Karpas-422 (cell line): ENCODE measurements around the gene MCOLN2. TPM values are rescaled to one million over a fixed set of nuclear protein-coding genes. Genes with fewer than 3 reads are reported as not detected.

ENCODE experiments used
- DNase-seq: peaks from one replicate; pipeline ENCODE4 v3.0.0-alpha.2; 2015
- H2AFZ ChIP-seq: fragments of 200-600 bp; sonication (generic); 2 replicates; pipeline ENCODE4 v1.6.1; 2014; ENCODE audit warnings: antibody characterized with exemption, low read length, mixed read lengths
- H3K27ac ChIP-seq: fragments of 200-600 bp; sonication (generic); 2 replicates; pipeline ENCODE4 v1.5.1; 2014; ENCODE audit warnings: mild to moderate bottlenecking, low read length, moderate library complexity
- H3K27me3 ChIP-seq: fragments of 200-600 bp; sonication (generic); 2 replicates; pipeline ENCODE4 v1.6.1; 2014; ENCODE audit warnings: low read length, mixed read lengths
- H3K36me3 ChIP-seq: fragments of 200-600 bp; sonication (generic); 2 replicates; pipeline ENCODE4 v1.6.1; 2014; ENCODE audit warnings: low read length, mixed read lengths; ENCODE audit not compliant: insufficient read depth
- H3K4me1 ChIP-seq: fragments of 200-600 bp; sonication (generic); 2 replicates; pipeline ENCODE4 v1.6.1; 2014; ENCODE audit warnings: mild to moderate bottlenecking, low read length, mixed read lengths
- H3K4me2 ChIP-seq: fragments of 200-600 bp; sonication (generic); 2 replicates; pipeline ENCODE4 v1.6.1; 2014; ENCODE audit warnings: low read length, low read depth, mild to moderate bottlenecking; ENCODE audit not compliant: poor library complexity, severe bottlenecking
- H3K4me3 ChIP-seq: fragments of 200-600 bp; sonication (generic); 2 replicates; pipeline ENCODE4 v1.5.1; 2014; ENCODE audit warnings: mild to moderate bottlenecking, antibody characterized with exemption, low read length, mixed read lengths
- H3K79me2 ChIP-seq: fragments of 200-600 bp; sonication (generic); 2 replicates; pipeline ENCODE4 v1.6.1; 2014; ENCODE audit warnings: mild to moderate bottlenecking, low read length, mixed read lengths
- H3K9ac ChIP-seq: fragments of 200-600 bp; sonication (generic); 2 replicates; pipeline ENCODE4 v1.6.0; 2014; ENCODE audit warnings: low read length
- H3K9me2 ChIP-seq: fragments of 200-600 bp; sonication (generic), shearing (Covaris generic); replicated peaks from 2 replicates; pipeline ENCODE4 v1.6.0; 2014; ENCODE audit warnings: mild to moderate bottlenecking, low read length, moderate library complexity; ENCODE audit not compliant: insufficient read depth
- H3K9me3 ChIP-seq: fragments of 300-700, 200-600 bp; sonication (generic); 2 replicates; pipeline ENCODE4 v1.6.1; 2014; ENCODE audit warnings: low read length, mixed read lengths
- H4K20me1 ChIP-seq: fragments of 200-600 bp; sonication (generic); 2 replicates; pipeline ENCODE4 v1.6.1; 2014; ENCODE audit warnings: mild to moderate bottlenecking, antibody characterized with exemption, low read length, low read depth; ENCODE audit not compliant: insufficient read depth
- total RNA-seq: library from RNA; depleted of rRNA; stranded (reverse); fragments of >200 nt; shearing (Covaris generic); gene quantifications from 2 replicates; pipeline ENCODE4 v1.2.3, GENCODE V29; 2014; ENCODE audit warnings: low replicate concordance

The MCOLN2 gene
- total RNA-seq, 1 experiment from 2014 or later, result 56.1 TPM

DNA sequence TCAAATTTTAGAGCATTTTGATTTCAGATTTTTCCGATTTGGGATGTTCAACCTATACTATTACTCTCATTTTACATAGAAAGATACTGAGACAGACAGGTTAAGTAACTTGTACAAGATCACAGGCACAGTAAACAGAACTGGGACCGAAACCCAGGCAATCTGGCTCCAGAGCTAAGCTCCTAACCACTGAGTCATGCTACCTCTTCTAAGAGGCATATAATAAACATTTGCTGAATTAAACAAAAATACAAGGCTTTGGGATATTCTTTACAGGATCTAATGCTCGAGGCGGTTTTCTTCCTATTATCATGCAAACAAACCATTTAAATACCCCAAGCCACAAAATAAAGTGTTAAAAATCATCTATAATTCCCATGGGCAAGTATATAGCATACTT lies 50.3 kb downstream of the MCOLN2 start:
- Histone ChIP-seq H3K9me3 (no peaks in the 10 kb centered on the region), H3K9me2 (no peaks in the 10 kb centered on the region), H3K9ac (no peak overlapping the region), H2AFZ (0 out of 2 replicates have a peak overlapping the region, but pooled peaks have one; percentile 85), H3K79me2 (no peaks in the 10 kb centered on the region), H3K27ac (no peak overlapping the region), H3K36me3 (no peaks in the 10 kb centered on the region), H3K4me2 (no peak overlapping the region), H3K27me3 (no peaks in the 10 kb centered on the region), H3K4me1 (peaks cover 14% of the 10 kb centered on the region), H4K20me1 (no peaks in the 10 kb centered on the region), H3K4me3 (no peak overlapping the region)
- no peak for DNase-seq

- H3K27ac ChIP-seq, result peak overlapping the region; percentile 67
- peak overlapping the region; percentile 72 for H3K4me2 ChIP-seq
- H4K20me1 ChIP-seq, result no peaks in the 10 kb centered on the region
- peaks cover 14% of the 10 kb centered on the region for H3K4me1 ChIP-seq
- H3K27me3 ChIP-seq, result no peaks in the 10 kb centered on the region
- H3K9me2 ChIP-seq, result no peaks in the 10 kb centered on the region
- H3K4me3 ChIP-seq, result peak overlapping the region; percentile 49
- peak overlapping the region; percentile 74 for H2AFZ ChIP-seq
- peak overlapping the region; percentile 54 for H3K9ac ChIP-seq
- H3K9me3 ChIP-seq, result no peaks in the 10 kb centered on the region
- H3K79me2 ChIP-seq, result no peaks in the 10 kb centered on the region
- no peaks in the 10 kb centered on the region for H3K36me3 ChIP-seq
- DNase-seq, result peak; percentile 95
Measured at GRCh38 chr1:84944767-84945486, 52.0 kb downstream of the MCOLN2 start.

DNA sequence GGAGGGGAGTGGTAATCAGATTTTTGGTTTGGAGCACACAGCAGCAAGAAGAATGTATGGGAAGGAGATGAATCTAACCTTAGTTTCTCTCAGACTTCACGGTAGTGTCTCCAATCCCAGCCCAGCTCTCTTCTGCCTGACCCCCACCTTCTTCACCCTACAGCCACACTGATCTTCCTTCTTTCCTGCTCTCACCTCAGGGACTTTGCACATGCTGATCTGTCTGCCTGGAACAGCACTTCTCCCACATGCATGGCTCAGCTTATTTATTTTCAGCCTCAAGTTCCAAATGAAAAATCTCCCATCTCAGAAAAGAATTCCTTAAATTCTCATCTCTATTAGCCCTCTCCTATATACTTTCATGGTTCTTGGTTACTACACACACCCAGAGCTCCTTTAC lies 55.1 kb downstream of the MCOLN2 start:
- H3K79me2 ChIP-seq, result no peaks in the 10 kb centered on the region
- H3K4me2 ChIP-seq, result no peak overlapping the region
- H3K27me3 ChIP-seq, result no peaks in the 10 kb centered on the region
- no peaks in the 10 kb centered on the region for H3K9me3 ChIP-seq
- peaks cover 14% of the 10 kb centered on the region for H3K4me1 ChIP-seq
- no peaks in the 10 kb centered on the region for H3K9me2 ChIP-seq
- no peaks in the 10 kb centered on the region for H3K36me3 ChIP-seq
- no peaks in the 10 kb centered on the region for H4K20me1 ChIP-seq
- H3K4me3 ChIP-seq, result no peak overlapping the region
- DNase-seq, result no peak
- H3K27ac ChIP-seq, result no peak overlapping the region
- H2AFZ ChIP-seq, result no peak overlapping the region
- H3K9ac ChIP-seq, result no peak overlapping the region

- Histone ChIP-seq H3K4me2 (no peak overlapping the region), H4K20me1 (no peaks in the 10 kb centered on the region), H3K4me1 (peaks cover 5% of the 10 kb centered on the region), H3K9me2 (no peaks in the 10 kb centered on the region), H3K9ac (no peak overlapping the region), H3K27me3 (no peaks in the 10 kb centered on the region), H3K9me3 (no peaks in the 10 kb centered on the region), H3K79me2 (no peaks in the 10 kb centered on the region), H3K4me3 (no peak overlapping the region), H2AFZ (no peak overlapping the region), H3K27ac (no peak overlapping the region), H3K36me3 (no peaks in the 10 kb centered on the region)
- DNase-seq, result no peak
Measured at GRCh38 chr1:84940481-84940880, 56.4 kb downstream of the MCOLN2 start.

GRCh38 chr1:84939761-84940160 lies 57.2 kb downstream of the MCOLN2 start:
- no peak overlapping the region for H2AFZ ChIP-seq
- no peak overlapping the region for H3K4me2 ChIP-seq
- no peaks in the 10 kb centered on the region for H4K20me1 ChIP-seq
- H3K27ac ChIP-seq, result no peak overlapping the region
- H3K9ac ChIP-seq, result no peak overlapping the region
- no peaks in the 10 kb centered on the region for H3K4me1 ChIP-seq
- H3K27me3 ChIP-seq, result no peaks in the 10 kb centered on the region
- H3K9me3 ChIP-seq, result no peaks in the 10 kb centered on the region
- no peak overlapping the region for H3K4me3 ChIP-seq
- no peaks in the 10 kb centered on the region for H3K9me2 ChIP-seq
- DNase-seq, result no peak
- no peaks in the 10 kb centered on the region for H3K79me2 ChIP-seq
- H3K36me3 ChIP-seq, result no peaks in the 10 kb centered on the region

DNA sequence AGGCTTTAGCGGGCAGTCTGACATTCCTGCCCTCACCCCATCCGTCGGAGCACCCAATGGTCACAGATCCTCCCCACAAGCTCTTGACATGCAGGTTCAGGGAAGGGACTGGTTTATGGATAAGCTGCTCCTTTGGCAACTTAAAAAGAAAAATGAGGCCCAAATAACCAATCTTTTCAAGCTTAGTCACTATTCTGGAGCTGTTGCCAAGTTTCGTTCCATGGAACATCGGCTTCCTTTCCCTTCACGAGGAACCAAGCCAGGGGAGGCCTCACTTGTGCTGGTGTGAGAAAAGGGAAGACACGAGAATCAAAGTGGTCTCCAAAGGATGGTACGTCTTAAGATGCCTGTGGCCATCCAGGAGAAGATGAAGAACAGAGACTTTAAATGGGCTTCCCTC lies 57.8 kb downstream of the MCOLN2 start:
- no peaks in the 10 kb centered on the region for H3K4me1 ChIP-seq
- H2AFZ ChIP-seq, result no peak overlapping the region
- no peak overlapping the region for H3K4me2 ChIP-seq
- H3K36me3 ChIP-seq, result no peaks in the 10 kb centered on the region
- no peaks in the 10 kb centered on the region for H3K9me3 ChIP-seq
- H3K79me2 ChIP-seq, result no peaks in the 10 kb centered on the region
- H3K9ac ChIP-seq, result no peak overlapping the region
- H3K4me3 ChIP-seq, result no peak overlapping the region
- H4K20me1 ChIP-seq, result no peaks in the 10 kb centered on the region
- no peak for DNase-seq
- H3K27ac ChIP-seq, result no peak overlapping the region
- no peaks in the 10 kb centered on the region for H3K27me3 ChIP-seq
- H3K9me2 ChIP-seq, result no peaks in the 10 kb centered on the region

DNA sequence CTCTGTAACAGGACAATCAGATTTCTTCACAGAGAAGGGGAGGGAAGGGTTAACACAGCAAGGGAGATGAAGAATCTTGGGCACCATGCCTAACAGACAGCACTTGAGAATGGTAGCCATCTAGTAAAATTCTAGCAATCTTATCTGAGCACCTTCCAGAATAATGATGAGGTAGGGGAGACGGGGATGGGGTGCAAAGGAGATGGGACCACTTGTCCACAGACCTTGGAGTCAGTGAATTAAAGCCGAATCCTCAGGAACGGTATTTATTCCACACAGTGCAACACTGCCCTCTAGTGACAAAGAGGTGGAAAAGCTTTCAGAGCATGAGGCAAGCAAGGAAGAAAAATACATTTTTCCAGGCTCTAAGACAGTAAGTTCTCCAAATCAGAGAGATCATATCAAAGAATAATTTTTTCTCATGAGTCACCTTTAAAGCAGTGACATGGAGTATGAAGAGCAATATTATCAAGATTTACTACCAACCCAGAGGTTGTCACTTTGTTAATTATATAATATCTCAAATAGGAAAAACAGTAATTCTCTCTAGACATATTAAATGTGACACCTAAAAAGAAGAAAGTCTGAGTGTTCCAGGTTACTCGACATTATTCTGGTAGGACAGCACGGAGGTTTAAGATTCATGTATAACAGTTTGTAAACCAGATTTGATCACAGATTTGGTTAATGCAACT lies 60.6 kb downstream of the MCOLN2 start:
- H3K9me2 ChIP-seq, result no peaks in the 10 kb centered on the region
- no peak overlapping the region for H3K4me3 ChIP-seq
- no peak overlapping the region for H3K9ac ChIP-seq
- H3K9me3 ChIP-seq, result no peaks in the 10 kb centered on the region
- no peak overlapping the region for H3K27ac ChIP-seq
- H3K4me1 ChIP-seq, result no peaks in the 10 kb centered on the region
- no peak overlapping the region for H2AFZ ChIP-seq
- no peak overlapping the region for H3K4me2 ChIP-seq
- no peaks in the 10 kb centered on the region for H3K79me2 ChIP-seq
- peak; percentile 78 for DNase-seq
- no peaks in the 10 kb centered on the region for H3K36me3 ChIP-seq
- no peaks in the 10 kb centered on the region for H3K27me3 ChIP-seq
- no peaks in the 10 kb centered on the region for H4K20me1 ChIP-seq

DNA sequence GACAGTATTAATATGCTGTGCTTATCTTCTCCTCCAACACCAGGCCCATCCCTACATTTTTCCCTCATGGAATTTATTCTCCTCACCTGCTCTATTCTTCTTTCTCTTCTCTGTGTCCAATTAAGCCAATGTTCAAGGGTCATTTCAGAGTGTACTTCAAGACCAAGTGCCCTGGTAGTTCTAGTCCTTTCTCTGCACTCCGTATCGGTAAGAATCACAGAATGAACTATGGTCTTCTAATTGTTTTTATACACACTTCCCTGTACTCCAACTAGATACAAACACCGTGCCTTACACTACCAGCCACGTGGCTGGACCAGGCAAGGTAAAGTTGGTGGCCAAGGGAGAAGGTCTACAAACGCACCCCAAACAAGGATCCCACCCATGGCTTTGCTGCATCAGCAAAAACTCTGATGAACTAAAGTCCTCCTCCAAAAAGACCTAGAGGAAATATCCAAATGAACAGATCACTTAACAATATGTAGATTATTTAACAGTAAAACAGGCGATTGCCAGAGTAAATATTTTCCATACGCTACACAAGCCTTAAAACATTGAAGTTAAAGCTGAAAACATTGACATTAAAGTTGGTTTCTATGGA lies 63.8 kb downstream of the MCOLN2 start:
- H3K27me3 ChIP-seq, result no peaks in the 10 kb centered on the region
- no peak for DNase-seq
- no peak overlapping the region for H3K4me3 ChIP-seq
- H3K9me3 ChIP-seq, result no peaks in the 10 kb centered on the region
- no peak overlapping the region for H3K4me2 ChIP-seq
- no peaks in the 10 kb centered on the region for H3K36me3 ChIP-seq
- no peaks in the 10 kb centered on the region for H3K9me2 ChIP-seq
- no peaks in the 10 kb centered on the region for H3K4me1 ChIP-seq
- H3K79me2 ChIP-seq, result no peaks in the 10 kb centered on the region
- no peak overlapping the region for H3K27ac ChIP-seq
- no peak overlapping the region for H3K9ac ChIP-seq
- no peaks in the 10 kb centered on the region for H4K20me1 ChIP-seq
- no peak overlapping the region for H2AFZ ChIP-seq
